H1 (cell line): Measurements from ENCODE around the gene C9orf40. TPM values are rescaled to one million over a fixed set of nuclear protein-coding genes. Genes with fewer than 3 reads are reported as not detected.

Source experiments
- polyA plus RNA-seq, 7 experiments: library from polyadenylated mRNA; depleted of rRNA in 3 of 7; stranded (reverse) in 5 of 7; unstranded in 2 of 7; fragments of >200 nt in 5 of 7; fragments of 200-250 nt in 2 of 7; gene quantifications; 1 replicate in 5 of 7; 2 replicates in 1 of 7; 4 replicates in 1 of 7; pipeline versions ENCODE4 v1.2.1 to v1.2.3, GENCODE V29; 2011 to 2013; ENCODE audit warnings: missing spikeins in 2 of 7, mixed read lengths in 2 of 7
- total RNA-seq: library from RNA; stranded (reverse); fragmentation: NEBNext Ultra II Directional; extraction: Animal tissue kit (Norgen Biotek cat#: 25700); gene quantifications from 2 replicates; pipeline ENCODE4 v1.2.1, GENCODE V29; 2021

Gene C9orf40
- total and polyA plus RNA-seq, 2 of the 8 experiments (the other 6 are each of a cell fraction or from before 2014, with no cell fraction given), result 3.6 to 11.2 TPM

Other genes starting within 250 kb of the C9orf40 start
- gene TRPM6, start 65.0 kb downstream of the C9orf40 start, total RNA-seq, result 0.99 and 1.5 TPM in 2 replicates
- 0.45 and 0.57 TPM in 2 replicates for gene TRPM6, start 65.0 kb downstream of the C9orf40 start, polyA plus RNA-seq (2011; rRNA removed)
- gene CARNMT1, start 75.4 kb upstream of the C9orf40 start, total RNA-seq, result 38.1 and 44.1 TPM in 2 replicates
- 5.1 and 9.1 TPM in 2 replicates for gene CARNMT1, start 75.4 kb upstream of the C9orf40 start, polyA plus RNA-seq (2011; rRNA removed)
- 8.1 and 9.1 TPM in 2 replicates for gene NMRK1, start 135.2 kb upstream of the C9orf40 start, total RNA-seq
- 3.5 and 5.8 TPM in 2 replicates for gene NMRK1, start 135.2 kb upstream of the C9orf40 start, polyA plus RNA-seq (2011; rRNA removed)
- 18.6 and 18.9 TPM in 2 replicates for gene OSTF1, start 135.6 kb upstream of the C9orf40 start, total RNA-seq
- 3.0 and 5.0 TPM in 2 replicates for gene OSTF1, start 135.6 kb upstream of the C9orf40 start, polyA plus RNA-seq (2011; rRNA removed)